GM06990 (cell line): ENCODE results near the gene ACMSD.
"Not testable (repeated sequence)": the region's sequence is repeated elsewhere in the genome, so short reads cannot be mapped to it uniquely, and the experiment has no call there.

Source experiments
- DNase-seq: peaks from one replicate; pipeline ENCODE4 v3.0.0-alpha.2; 2011; ENCODE audit not compliant: insufficient read length; ENCODE audit errors: extremely low read depth
- H3K27me3 ChIP-seq: replicated peaks from 2 replicates; pipeline ENCODE4 v1.6.0; 2011; ENCODE audit warnings: low read length; ENCODE audit not compliant: control insufficient read depth, insufficient read depth
- H3K36me3 ChIP-seq: 2 replicates; pipeline ENCODE4 v1.5.1; 2011; ENCODE audit warnings: low read length; ENCODE audit not compliant: control insufficient read depth, insufficient read depth
- H3K4me3 ChIP-seq: replicated peaks from 2 replicates; pipeline ENCODE4 v1.5.1; 2011; ENCODE audit warnings: low read depth, mild to moderate bottlenecking, control low read depth, low read length
- TF ChIP-seq, protein P1 (sequence below): IDR thresholded peaks from 2 replicates; pipeline ENCODE4 v1.5.1; 2011; ENCODE audit warnings: low read length, control low read depth, mild to moderate bottlenecking, inconsistent platforms; ENCODE audit not compliant: insufficient read depth, poor library complexity, severe bottlenecking

The ACMSD gene

DNA sequence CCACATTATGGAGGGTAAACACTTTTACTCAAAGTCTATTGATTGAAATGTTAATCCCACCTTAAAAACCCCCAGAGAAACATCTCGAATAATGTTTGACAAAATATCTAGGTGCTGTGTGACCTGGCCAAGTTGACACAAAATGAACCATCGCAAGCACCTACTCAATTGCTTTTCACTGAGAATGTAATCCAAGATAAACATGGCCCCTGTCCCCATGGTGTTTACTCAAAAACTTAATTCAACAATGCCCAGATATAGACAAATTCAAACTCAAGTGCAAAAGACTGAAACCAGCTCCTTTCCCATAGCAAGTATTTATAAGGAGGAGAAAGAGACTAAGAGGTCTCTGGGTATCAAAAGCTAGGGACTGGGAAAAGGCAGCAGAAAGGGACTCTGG lies 15.0 kb upstream of the ACMSD start:
- no peak for DNase-seq

DNA sequence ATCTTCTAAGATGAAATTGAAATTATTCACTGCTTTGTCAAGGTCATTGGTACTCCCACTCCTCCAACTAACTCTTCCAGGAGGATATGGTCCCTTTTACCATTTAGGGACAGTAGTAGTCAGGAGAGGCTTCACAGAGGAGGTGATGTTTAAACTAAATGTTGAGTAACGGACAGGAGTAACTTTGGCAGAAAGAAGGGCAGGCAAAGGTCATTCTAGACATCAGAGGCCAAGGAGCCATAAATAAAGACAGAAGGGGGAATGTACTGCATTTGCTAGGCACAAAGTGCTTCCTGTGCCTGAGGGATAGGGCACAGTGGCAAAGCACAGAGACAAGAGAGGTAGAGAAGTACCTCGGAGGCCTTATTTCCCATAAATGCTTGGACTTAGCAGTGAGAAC lies 14.6 kb upstream of the ACMSD start:
- TF ChIP-seq, protein P1, sequence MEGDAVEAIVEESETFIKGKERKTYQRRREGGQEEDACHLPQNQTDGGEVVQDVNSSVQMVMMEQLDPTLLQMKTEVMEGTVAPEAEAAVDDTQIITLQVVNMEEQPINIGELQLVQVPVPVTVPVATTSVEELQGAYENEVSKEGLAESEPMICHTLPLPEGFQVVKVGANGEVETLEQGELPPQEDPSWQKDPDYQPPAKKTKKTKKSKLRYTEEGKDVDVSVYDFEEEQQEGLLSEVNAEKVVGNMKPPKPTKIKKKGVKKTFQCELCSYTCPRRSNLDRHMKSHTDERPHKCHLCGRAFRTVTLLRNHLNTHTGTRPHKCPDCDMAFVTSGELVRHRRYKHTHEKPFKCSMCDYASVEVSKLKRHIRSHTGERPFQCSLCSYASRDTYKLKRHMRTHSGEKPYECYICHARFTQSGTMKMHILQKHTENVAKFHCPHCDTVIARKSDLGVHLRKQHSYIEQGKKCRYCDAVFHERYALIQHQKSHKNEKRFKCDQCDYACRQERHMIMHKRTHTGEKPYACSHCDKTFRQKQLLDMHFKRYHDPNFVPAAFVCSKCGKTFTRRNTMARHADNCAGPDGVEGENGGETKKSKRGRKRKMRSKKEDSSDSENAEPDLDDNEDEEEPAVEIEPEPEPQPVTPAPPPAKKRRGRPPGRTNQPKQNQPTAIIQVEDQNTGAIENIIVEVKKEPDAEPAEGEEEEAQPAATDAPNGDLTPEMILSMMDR: no peak
- Histone ChIP-seq H3K36me3 (no peaks in the 10 kb centered on the region), H3K27me3 (no peaks in the 10 kb centered on the region), H3K4me3 (no peak overlapping the region)
- no peak for DNase-seq

More for the DNA sequence above, 15.0 kb upstream of the ACMSD start:
- no peaks in the 10 kb centered on the region for H3K36me3 ChIP-seq
- TF ChIP-seq, protein P1: no peak
- no peak overlapping the region for H3K4me3 ChIP-seq
- no peaks in the 10 kb centered on the region for H3K27me3 ChIP-seq

DNA sequence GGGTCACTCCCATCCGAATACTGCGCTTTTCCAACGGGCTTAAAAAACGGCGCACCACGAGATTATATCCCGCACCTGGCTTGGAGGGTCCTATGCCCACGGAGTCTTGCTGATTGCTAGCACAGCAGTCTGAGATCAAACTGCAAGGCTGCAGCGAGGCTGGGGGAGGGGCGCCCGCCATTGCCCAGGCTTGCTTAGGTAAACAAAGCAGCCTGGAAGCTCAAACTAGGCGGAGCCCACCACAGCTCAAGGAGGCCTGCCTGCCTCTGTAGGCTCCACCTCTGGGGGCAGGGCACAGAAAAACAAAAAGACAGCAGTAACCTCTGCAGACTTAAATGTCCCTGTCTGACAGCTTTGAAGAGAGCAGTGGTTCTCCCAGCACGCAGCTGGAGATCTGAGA lies 12.7 kb upstream of the ACMSD start:
- not testable (repeated sequence) for H3K4me3 ChIP-seq, DNase-seq

DNA sequence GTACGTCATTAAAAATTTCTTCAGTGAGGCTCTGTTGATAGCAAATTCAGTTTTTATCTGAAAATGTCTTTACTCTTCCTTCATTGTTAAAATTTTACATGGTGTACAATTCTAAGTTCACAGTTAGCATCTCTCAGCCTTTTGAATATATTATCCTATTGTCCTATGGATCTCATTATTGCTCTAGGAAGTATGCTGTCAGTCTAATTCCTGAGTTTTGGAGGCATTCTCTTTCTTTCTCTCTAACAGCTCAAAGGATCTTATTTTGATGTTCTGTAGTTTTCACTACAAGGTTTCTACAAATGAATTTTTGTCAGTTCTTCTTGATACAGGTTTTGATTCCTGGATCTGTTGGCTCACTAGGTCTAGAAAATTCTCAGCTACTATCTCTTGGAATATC lies 2.9 kb upstream of the ACMSD start:
- H3K36me3 ChIP-seq: no peaks in the 10 kb centered on the region
- H3K4me3 ChIP-seq: no peak overlapping the region
- DNase-seq: no peak
- TF ChIP-seq, protein P1: no peak
- no peaks in the 10 kb centered on the region; the same call in 1 of the 2 replicates for H3K27me3 ChIP-seq

More for the DNA sequence above, 12.7 kb upstream of the ACMSD start:
- not testable (repeated sequence) for H3K36me3 ChIP-seq, H3K27me3 ChIP-seq

DNA sequence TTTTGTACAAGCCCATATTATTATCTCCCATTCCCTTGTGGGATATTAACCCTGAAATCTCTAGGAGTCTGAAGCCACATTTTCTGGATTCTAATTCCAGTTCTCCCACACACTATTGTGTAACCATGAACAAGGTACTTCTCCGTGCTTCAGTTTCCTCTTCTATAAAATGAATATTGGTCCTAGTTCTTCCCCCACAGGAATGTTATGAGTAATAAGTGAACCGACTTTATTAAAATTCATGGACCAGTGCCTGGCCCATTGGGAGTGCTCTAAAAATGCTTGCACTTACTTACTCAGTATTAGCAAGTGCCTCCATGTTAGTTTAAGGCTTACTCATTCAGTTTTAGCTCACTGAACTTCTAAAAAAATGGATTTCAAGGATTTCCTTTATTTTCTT lies 1.4 kb upstream of the ACMSD start:
- DNase-seq: no peak
- TF ChIP-seq, protein P1: no peak
- H3K36me3 ChIP-seq: no peaks in the 10 kb centered on the region
- no peaks in the 10 kb centered on the region; the same call in 1 of the 2 replicates for H3K27me3 ChIP-seq
- no peak overlapping the region for H3K4me3 ChIP-seq

DNA sequence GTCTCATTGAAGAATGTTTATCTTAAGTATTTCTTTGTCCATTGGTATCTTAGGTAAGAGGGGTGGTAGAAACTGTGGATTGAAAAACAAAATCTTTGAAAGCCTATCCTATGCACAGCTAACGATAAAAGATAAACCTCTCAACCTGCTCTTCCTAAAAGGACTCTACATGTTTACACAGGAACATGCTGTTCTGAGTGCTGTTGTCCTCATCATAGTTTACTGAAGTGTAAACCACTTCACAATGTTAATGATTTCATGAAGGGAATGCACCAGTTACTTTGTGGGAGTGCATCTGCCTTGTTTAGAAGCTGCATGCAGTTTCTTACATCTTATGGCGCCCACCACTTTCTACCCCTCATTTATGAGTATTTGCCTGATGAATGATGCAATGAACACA lies 1.2 kb downstream of the ACMSD start:
- DNase-seq: no peak
- TF ChIP-seq, protein P1: no peak
- Histone ChIP-seq H3K27me3 (peaks cover 2% of the 10 kb centered on the region; the same call in 1 of the 2 replicates), H3K36me3 (no peaks in the 10 kb centered on the region), H3K4me3 (no peak overlapping the region)
